ENCODE measurements around the gene DCDC1.
A peak's percentile ranks its signal among the peaks of the same experiment; 100 is the strongest.

DCDC1 gene

DNA sequence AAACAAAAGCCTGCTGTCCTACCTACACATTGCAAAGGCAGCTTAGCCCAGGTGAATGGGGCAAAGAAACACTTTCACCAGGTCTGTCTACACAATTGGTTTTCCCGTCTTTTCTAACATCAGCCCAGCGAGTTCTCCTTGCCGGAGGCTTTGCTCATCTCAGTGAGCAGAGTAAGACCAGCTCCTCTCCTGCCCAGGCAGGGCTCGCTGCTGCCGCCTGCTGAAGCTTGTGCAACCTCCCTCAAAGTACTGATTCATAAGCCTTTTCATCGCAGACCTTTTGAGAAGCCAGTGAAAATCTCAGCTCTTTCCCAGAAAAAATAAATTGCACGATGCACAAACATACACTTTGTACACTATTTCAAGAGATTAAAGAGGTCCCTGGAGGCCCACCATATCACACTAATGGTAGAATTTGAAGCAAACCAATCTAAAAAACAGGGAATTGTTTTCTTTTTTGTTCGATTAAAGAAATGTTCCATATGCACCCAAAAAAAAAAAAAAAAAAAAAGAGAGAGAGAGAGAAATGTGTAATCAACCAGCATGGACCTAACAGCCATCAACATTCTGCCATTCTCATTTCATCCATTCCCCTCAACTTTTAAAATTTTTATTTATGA lies 455.3 kb downstream of the DCDC1 start:
- DNase-seq (ENCODE audit: low read depth), result peak; percentile 64
- TF ChIP-seq, protein P1, sequence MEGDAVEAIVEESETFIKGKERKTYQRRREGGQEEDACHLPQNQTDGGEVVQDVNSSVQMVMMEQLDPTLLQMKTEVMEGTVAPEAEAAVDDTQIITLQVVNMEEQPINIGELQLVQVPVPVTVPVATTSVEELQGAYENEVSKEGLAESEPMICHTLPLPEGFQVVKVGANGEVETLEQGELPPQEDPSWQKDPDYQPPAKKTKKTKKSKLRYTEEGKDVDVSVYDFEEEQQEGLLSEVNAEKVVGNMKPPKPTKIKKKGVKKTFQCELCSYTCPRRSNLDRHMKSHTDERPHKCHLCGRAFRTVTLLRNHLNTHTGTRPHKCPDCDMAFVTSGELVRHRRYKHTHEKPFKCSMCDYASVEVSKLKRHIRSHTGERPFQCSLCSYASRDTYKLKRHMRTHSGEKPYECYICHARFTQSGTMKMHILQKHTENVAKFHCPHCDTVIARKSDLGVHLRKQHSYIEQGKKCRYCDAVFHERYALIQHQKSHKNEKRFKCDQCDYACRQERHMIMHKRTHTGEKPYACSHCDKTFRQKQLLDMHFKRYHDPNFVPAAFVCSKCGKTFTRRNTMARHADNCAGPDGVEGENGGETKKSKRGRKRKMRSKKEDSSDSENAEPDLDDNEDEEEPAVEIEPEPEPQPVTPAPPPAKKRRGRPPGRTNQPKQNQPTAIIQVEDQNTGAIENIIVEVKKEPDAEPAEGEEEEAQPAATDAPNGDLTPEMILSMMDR (conservative IDR thresholded peaks at IDR 0.05; ENCODE audit: low read length), result peak; percentile 84
- no peak overlapping the region for H3K4me3 ChIP-seq (ENCODE audit: low read length)

DNA sequence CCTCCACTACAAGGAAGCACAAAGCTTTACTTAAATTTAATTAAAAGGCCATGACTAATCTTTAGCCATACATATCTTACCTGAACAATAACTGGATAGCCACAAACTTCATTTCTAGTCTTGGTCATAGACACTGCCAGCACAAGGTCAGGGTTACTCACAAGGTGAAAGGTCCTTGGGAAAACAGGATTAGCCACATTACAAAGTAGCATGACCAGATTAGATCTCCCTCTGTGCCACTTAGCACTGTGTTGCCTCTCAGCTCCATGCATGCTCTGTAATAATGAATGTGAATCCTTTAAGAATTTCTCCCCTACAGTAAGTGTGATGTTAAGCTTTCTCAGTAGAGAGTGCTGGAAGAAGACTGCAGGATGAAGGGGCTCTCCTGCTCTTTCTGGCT lies 458.3 kb downstream of the DCDC1 start:
- TF ChIP-seq, protein P1 (conservative IDR thresholded peaks at IDR 0.05; ENCODE audit: low read length), result no peak
- no peak overlapping the region for H3K4me3 ChIP-seq (ENCODE audit: low read length)
- DNase-seq (ENCODE audit: low read depth), result no peak

DNA sequence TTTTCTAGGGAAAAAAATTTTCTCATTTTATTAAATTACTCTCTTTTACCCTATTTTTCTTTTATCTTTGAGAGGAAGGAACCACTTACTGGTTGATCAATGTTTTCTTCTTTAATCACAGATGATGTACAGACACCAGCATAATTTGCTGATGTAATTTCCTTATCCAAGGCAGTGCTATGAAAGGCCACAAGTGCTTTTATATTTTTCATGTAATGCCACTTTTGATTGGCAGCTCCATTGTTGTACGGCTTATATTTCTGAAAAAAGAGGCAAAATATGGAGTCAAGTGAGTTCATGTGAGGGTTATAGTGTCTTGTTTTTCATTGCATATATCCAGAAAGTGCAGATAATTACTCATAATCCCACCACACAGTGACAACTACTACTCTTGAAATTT lies 460.7 kb downstream of the DCDC1 start:
- H3K4me3 ChIP-seq (ENCODE audit: low read length), result no peak overlapping the region
- TF ChIP-seq, protein P1 (conservative IDR thresholded peaks at IDR 0.05; ENCODE audit: low read length), result no peak
- DNase-seq (ENCODE audit: low read depth), result no peak

DNA sequence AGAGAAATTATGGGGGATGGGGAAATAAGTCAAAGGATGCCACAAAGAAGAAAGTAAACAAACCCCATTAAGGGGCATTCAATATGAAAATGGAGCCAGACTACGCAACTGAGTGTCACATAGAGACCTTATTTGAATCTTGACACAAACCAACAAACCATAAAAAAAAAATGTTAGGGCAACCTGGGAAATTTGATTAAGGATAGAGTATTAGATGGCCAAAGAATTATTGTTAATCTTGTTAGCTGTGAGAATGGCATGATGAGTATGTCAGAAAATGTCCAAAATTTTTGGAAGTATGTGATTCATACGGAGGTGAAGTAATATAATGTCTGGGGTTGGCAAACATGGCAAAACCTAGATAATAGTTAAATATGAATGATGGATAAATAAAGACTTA lies 461.3 kb downstream of the DCDC1 start:
- DNase-seq (ENCODE audit: low read depth), result no peak
- TF ChIP-seq, protein P1 (conservative IDR thresholded peaks at IDR 0.05; ENCODE audit: low read length), result no peak
- H3K4me3 ChIP-seq (ENCODE audit: low read length), result no peak overlapping the region

DNA sequence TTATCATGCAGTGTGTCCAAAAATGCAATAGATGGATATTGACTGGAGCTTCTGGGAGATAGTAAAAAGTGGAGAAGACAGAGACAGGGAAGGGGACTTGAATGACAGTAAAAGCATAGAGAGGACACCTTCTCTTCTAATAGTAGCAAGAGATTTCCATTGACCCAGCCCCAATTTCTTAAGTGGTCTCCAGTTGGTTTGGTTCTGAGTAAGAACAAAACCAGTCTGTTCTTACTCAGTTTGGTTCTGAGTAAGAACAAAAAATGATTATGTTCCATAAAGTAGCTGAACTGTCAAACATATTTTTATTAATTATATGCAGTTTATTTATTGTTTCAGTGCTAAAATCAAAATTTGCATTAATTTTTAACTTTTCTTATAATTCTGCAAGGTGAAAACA lies 466.6 kb downstream of the DCDC1 start:
- TF ChIP-seq, protein P1 (conservative IDR thresholded peaks at IDR 0.05; ENCODE audit: low read length), result no peak
- no peak overlapping the region for H3K4me3 ChIP-seq (ENCODE audit: low read length)
- no peak for DNase-seq (ENCODE audit: low read depth)

DNA sequence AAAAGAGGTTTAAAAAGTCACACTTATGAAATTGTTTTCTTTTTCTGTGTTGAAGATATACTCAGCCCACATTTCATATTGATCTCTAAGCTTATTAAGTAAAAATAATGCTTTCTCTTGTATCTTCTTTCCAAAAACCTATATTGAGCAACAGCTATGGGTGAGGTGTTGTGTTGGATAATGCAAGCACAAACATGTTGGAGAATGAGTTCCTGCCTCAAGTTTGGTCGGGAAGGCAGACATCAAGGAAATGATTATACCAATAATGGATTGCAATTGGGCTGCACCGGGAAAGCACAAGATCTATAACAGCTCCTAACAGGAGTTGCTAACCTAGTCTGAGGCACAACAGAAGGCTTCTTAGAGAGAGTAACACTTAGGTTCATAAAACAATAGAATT lies 474.5 kb downstream of the DCDC1 start:
- H3K4me3 ChIP-seq (ENCODE audit: low read length), result no peak overlapping the region

DNA sequence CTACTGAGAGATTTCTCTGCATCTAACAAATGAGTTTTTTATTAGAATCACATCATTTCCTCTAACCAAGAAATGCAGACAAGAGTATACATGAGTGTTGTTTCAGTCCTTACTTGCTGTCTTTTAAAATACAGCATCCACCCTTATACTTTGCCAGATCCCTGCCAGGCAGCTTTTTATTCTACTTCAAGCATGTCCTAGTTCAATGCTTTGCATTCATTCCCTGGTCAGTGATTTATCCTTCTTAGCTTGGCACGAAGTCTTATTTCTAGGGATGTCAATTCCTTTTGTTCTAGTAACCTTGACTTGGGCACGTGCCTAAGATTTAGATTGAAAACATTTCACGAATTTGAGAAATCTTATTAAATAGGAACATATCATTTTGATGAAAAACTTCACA lies 476.2 kb downstream of the DCDC1 start:
- no peak overlapping the region for H3K4me3 ChIP-seq (ENCODE audit: low read length)
- DNase-seq (ENCODE audit: low read depth), result no peak
- TF ChIP-seq, protein P1 (conservative IDR thresholded peaks at IDR 0.05; ENCODE audit: low read length), result no peak

More for the DNA sequence above, 474.5 kb downstream of the DCDC1 start:
- TF ChIP-seq, protein P1 (conservative IDR thresholded peaks at IDR 0.05; ENCODE audit: low read length), result no peak
- DNase-seq (ENCODE audit: low read depth), result no peak
